MM.1S (cell line): ENCODE data around the gene ROCK2.

Source experiments
- DNase-seq: peaks from one replicate; pipeline ENCODE4 v3.0.0-alpha.2; 2015
- H2AFZ ChIP-seq: fragments of 300-600 bp; sonication (generic); 2 replicates; pipeline ENCODE4 v1.6.0; 2016; ENCODE audit warnings: antibody characterized with exemption, low read length
- H3F3A ChIP-seq: fragments of 300-600 bp; sonication (generic); 2 replicates; pipeline ENCODE4 v1.6.1; 2016; ENCODE audit warnings: mild to moderate bottlenecking, antibody characterized with exemption, low read length, moderate library complexity, mixed read lengths; ENCODE audit not compliant: insufficient read depth
- H3K27ac ChIP-seq: fragments of 300-600 bp; sonication (generic); 2 replicates; pipeline ENCODE4 v1.5.1; 2016; ENCODE audit warnings: mild to moderate bottlenecking, low read length
- H3K27me3 ChIP-seq: fragments of 300-600 bp; sonication (generic); replicated peaks from 2 replicates; pipeline ENCODE4 v1.6.0; 2016; ENCODE audit warnings: low read length; ENCODE audit not compliant: insufficient read depth
- H3K36me3 ChIP-seq: fragments of 300-600 bp; sonication (generic); replicated peaks from 2 replicates; pipeline ENCODE4 v1.6.1; 2016; ENCODE audit warnings: mild to moderate bottlenecking, low read length, mixed read lengths; ENCODE audit not compliant: insufficient read depth
- H3K4me1 ChIP-seq: fragments of 300-600 bp; sonication (generic); 2 replicates; pipeline ENCODE4 v1.6.1; 2016; ENCODE audit warnings: low read length, mixed read lengths
- H3K4me2 ChIP-seq: fragments of 300-600 bp; sonication (generic); 2 replicates; pipeline ENCODE4 v1.6.0; 2016; ENCODE audit warnings: low read depth, low read length
- H3K4me3 ChIP-seq: fragments of 300-600 bp; sonication (generic); 2 replicates; pipeline ENCODE4 v1.5.1; 2016; ENCODE audit warnings: low read length, mixed read lengths
- H3K79me2 ChIP-seq: fragments of 300-600 bp; sonication (generic); 2 replicates; pipeline ENCODE4 v1.6.1; 2016; ENCODE audit warnings: mixed run types, low read length, mixed read lengths
- H3K9ac ChIP-seq: fragments of 300-600 bp; sonication (generic); 2 replicates; pipeline ENCODE4 v1.6.1; 2016; ENCODE audit warnings: low read length, mixed read lengths
- H3K9me2 ChIP-seq: fragments of 300-600 bp; sonication (generic); replicated peaks from 2 replicates; pipeline ENCODE4 v1.6.1; 2016; ENCODE audit warnings: mild to moderate bottlenecking, low read length, mixed read lengths; ENCODE audit not compliant: insufficient read depth
- H3K9me3 ChIP-seq: fragments of 300-600 bp; sonication (generic); replicated peaks from 2 replicates; pipeline ENCODE4 v1.6.1; 2016; ENCODE audit warnings: mild to moderate bottlenecking, low read length, mixed read lengths; ENCODE audit not compliant: insufficient read depth
- H4K20me1 ChIP-seq: fragments of 300-600 bp; sonication (generic); 2 replicates; pipeline ENCODE4 v1.6.1; 2016; ENCODE audit warnings: mild to moderate bottlenecking, low read length, moderate library complexity, mixed read lengths; ENCODE audit not compliant: insufficient read depth
- EZH2 ChIP-seq: fragments of 300-600 bp; sonication (generic); optimal IDR thresholded peaks from 2 replicates; pipeline ENCODE3; 2017; ENCODE audit warnings: low read depth, mild to moderate bottlenecking, antibody characterized with exemption, low read length, mixed read lengths
- EZH2phosphoT487 ChIP-seq: fragments of 300-600 bp; sonication (generic); IDR thresholded peaks from 2 replicates; pipeline ENCODE4 v1.6.1; 2018; ENCODE audit warnings: antibody characterized with exemption, low read length
- TF ChIP-seq, protein P1 (sequence below): fragments of 300-600 bp; sonication (generic); IDR thresholded peaks from 2 replicates; pipeline ENCODE4 v1.5.1; 2016; ENCODE audit warnings: antibody characterized with exemption, low read length, mixed read lengths

The ROCK2 gene

DNA sequence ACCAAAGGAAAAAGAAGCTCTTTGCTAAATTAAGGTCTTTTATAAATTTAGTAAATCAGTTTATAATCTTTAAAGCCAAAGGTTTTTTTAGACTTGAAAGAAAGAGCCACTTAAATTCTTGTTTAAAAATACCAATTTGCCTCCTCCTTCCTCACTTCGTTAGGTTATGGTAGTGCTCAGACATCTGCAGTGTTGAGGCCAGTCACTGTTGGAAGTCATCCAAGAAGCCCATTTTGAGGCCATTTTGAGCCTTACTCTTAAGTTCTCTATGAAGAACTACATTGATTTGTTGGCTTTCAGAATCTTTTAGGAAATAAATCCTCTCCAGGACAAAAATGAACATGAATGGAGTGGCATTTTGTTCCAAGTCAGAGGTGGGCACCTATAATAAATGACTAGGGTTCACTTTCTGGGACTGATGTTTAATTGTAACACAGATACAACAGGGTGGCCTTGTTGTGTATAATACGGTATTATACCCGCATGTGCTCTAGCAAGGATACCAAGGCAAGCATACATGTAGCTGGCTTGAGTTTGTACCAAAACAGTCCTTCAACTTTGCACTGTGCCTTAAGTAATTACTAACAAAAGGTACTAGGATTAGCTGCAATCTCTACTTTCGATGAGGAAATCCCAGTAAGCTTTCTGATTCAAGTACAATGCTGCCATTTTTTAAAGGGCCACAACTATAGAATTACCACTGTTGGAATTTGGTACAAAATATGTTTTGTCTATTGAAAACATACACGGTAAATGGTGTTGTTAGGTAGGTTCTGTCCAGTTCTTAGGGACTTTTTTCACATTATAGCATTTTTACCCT is 166.4 kb downstream of the ROCK2 start:
- no peaks in the 10 kb centered on the region for H3K27me3 ChIP-seq
- no peaks in the 10 kb centered on the region for H3K36me3 ChIP-seq
- H3K4me1 ChIP-seq: peaks cover 19% of the 10 kb centered on the region
- no peak overlapping the region for H3K4me3 ChIP-seq
- no peaks in the 10 kb centered on the region for H3K9me3 ChIP-seq
- DNase-seq: peak; percentile 18
- TF ChIP-seq, protein P1, sequence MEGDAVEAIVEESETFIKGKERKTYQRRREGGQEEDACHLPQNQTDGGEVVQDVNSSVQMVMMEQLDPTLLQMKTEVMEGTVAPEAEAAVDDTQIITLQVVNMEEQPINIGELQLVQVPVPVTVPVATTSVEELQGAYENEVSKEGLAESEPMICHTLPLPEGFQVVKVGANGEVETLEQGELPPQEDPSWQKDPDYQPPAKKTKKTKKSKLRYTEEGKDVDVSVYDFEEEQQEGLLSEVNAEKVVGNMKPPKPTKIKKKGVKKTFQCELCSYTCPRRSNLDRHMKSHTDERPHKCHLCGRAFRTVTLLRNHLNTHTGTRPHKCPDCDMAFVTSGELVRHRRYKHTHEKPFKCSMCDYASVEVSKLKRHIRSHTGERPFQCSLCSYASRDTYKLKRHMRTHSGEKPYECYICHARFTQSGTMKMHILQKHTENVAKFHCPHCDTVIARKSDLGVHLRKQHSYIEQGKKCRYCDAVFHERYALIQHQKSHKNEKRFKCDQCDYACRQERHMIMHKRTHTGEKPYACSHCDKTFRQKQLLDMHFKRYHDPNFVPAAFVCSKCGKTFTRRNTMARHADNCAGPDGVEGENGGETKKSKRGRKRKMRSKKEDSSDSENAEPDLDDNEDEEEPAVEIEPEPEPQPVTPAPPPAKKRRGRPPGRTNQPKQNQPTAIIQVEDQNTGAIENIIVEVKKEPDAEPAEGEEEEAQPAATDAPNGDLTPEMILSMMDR: no peak
- TF ChIP-seq EZH2 (no peak), EZH2phosphoT487 (no peak)
- H3K79me2 ChIP-seq: no peaks in the 10 kb centered on the region
- no peak overlapping the region for H2AFZ ChIP-seq
- no peaks in the 10 kb centered on the region for H3K9me2 ChIP-seq
- no peak overlapping the region for H3K27ac ChIP-seq
- 0 out of 2 replicates have a peak overlapping the region, but pooled peaks have one; percentile 2 for H3K4me2 ChIP-seq
- H4K20me1 ChIP-seq: no peaks in the 10 kb centered on the region
- H3F3A ChIP-seq: no peaks in the 10 kb centered on the region
- no peak overlapping the region for H3K9ac ChIP-seq

DNA sequence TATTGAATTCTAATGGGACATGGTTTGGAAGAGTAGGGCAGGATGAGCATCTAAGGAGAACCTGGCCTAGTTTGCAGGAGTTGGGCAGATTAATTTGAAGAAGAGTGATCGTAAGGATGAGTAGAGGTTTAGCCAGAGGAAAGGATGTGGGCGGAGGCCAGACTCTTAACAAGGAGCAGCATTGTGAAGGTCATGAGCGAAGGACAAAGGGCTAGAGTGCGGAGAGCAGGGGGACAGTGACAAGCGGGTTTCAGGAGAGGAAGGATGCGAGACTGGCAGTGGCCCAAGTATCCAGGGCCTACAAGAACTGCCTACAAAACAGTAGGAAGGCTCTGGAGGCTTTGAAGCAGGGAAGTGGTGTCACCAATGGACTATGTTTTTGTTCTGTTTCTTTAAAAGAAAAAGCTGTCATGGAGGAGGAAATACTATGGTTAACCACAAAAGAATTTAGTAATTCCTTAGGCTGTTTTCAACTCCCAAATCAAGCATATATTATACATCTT is 169.1 kb downstream of the ROCK2 start:
- Histone ChIP-seq H3F3A (no peaks in the 10 kb centered on the region), H4K20me1 (no peaks in the 10 kb centered on the region), H3K9ac (no peak overlapping the region), H3K36me3 (no peaks in the 10 kb centered on the region), H3K4me2 (no peak overlapping the region), H2AFZ (no peak overlapping the region), H3K9me3 (no peaks in the 10 kb centered on the region), H3K27ac (no peak overlapping the region), H3K79me2 (no peaks in the 10 kb centered on the region), H3K4me3 (no peak overlapping the region), H3K9me2 (no peaks in the 10 kb centered on the region), H3K27me3 (no peaks in the 10 kb centered on the region), H3K4me1 (peaks cover 19% of the 10 kb centered on the region)
- DNase-seq: no peak
- TF ChIP-seq EZH2phosphoT487: no peak
- TF ChIP-seq EZH2: no peak

DNA sequence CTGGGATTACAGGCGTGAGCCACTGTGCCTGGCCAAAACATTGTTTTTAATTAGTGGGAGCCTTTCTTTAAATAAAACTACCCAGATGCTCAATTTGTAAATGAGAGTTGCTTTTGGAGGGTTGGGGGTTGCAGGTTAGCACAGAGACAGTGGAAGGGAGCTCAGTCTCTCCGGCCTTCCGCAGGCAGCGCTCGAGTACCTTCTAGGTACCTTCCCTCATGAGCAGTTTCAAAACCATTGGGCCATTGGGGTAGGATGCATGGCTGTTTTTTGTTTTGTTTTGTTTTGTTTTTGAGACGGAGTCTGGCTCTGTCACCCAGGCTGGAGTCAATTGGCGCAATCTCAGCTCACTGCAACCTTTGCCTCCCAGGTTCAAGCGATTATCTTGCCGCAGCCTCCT is 170.2 kb downstream of the ROCK2 start:
- Histone ChIP-seq H3K9me2 (no peaks in the 10 kb centered on the region), H2AFZ (no peak overlapping the region), H3F3A (no peaks in the 10 kb centered on the region), H3K4me3 (no peak overlapping the region), H3K4me1 (peaks cover 19% of the 10 kb centered on the region), H4K20me1 (no peaks in the 10 kb centered on the region), H3K36me3 (no peaks in the 10 kb centered on the region), H3K79me2 (no peaks in the 10 kb centered on the region), H3K27me3 (no peaks in the 10 kb centered on the region), H3K4me2 (no peak overlapping the region), H3K27ac (no peak overlapping the region), H3K9me3 (no peaks in the 10 kb centered on the region), H3K9ac (no peak overlapping the region)
- no peak for DNase-seq
- TF ChIP-seq EZH2phosphoT487 (no peak), EZH2 (no peak)
- TF ChIP-seq, protein P1: no peak

DNA sequence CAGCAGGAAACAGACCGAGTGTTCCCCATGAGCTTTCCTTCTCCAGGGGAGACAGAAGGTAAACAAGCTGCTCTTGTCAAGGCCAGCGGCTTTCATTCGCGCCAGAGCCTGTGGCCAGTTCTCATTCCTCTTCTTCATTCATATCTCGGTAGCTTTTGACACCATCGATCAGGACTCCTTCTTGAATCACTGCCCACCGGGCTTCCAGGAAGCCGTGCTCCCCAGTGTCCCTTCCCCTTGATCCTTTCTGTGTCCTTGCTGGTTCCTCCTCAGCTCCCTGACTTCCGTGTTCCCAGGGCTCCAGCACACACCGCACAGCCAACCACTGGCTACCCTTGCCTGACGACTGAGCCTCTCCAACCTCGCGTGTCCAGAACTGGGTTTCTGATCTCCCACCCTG is 175.1 kb downstream of the ROCK2 start:
- TF ChIP-seq EZH2: no peak
- TF ChIP-seq EZH2phosphoT487: no peak
- TF ChIP-seq, protein P1: no peak
- Histone ChIP-seq H3K27ac (no peak overlapping the region), H3K9ac (no peak overlapping the region), H3K4me2 (no peak overlapping the region), H3K4me1 (no peaks in the 10 kb centered on the region), H3K9me2 (no peaks in the 10 kb centered on the region), H3K9me3 (no peaks in the 10 kb centered on the region), H3K79me2 (no peaks in the 10 kb centered on the region), H2AFZ (no peak overlapping the region), H4K20me1 (no peaks in the 10 kb centered on the region), H3F3A (no peaks in the 10 kb centered on the region), H3K4me3 (no peak overlapping the region), H3K27me3 (no peaks in the 10 kb centered on the region), H3K36me3 (no peaks in the 10 kb centered on the region)
- no peak for DNase-seq
